Adipocyte (in vitro differentiated cells): Measurements from ENCODE around the gene PRF1.
"Not testable (repeated sequence)": the region's sequence is repeated elsewhere in the genome, so short reads cannot be mapped to it uniquely, and the experiment has no call there.

Source experiments
- DNase-seq: peaks from one replicate; pipeline ENCODE4 v3.0.0-alpha.2; 2015; ENCODE audit warnings: low read depth
- H3K27me3 ChIP-seq: replicated peaks from 2 replicates; pipeline ENCODE4 v1.7.0; 2013; ENCODE audit warnings: mild to moderate bottlenecking, low read length, moderate library complexity; ENCODE audit not compliant: control insufficient read depth, insufficient read depth
- H3K36me3 ChIP-seq: 2 replicates; pipeline ENCODE4 v1.7.0; 2013; ENCODE audit warnings: low read length, mild to moderate bottlenecking, moderate library complexity; ENCODE audit not compliant: control insufficient read depth, insufficient read depth, severe bottlenecking
- H3K4me1 ChIP-seq: 2 replicates; pipeline ENCODE4 v1.7.0; 2013; ENCODE audit warnings: mild to moderate bottlenecking, low read length, moderate library complexity; ENCODE audit not compliant: control insufficient read depth, insufficient read depth
- H3K4me3 ChIP-seq: 2 replicates; pipeline ENCODE4 v1.7.0; 2013; ENCODE audit warnings: mild to moderate bottlenecking, low read length, moderate library complexity
- H3K9ac ChIP-seq: 2 replicates; pipeline ENCODE4 v1.7.0; 2013; ENCODE audit warnings: mild to moderate bottlenecking, low read length, moderate library complexity
- H3K9me3 ChIP-seq: 2 replicates; pipeline ENCODE4 v1.7.0; 2013; ENCODE audit warnings: mild to moderate bottlenecking, low read length, moderate library complexity; ENCODE audit not compliant: control insufficient read depth

PRF1 gene

DNA sequence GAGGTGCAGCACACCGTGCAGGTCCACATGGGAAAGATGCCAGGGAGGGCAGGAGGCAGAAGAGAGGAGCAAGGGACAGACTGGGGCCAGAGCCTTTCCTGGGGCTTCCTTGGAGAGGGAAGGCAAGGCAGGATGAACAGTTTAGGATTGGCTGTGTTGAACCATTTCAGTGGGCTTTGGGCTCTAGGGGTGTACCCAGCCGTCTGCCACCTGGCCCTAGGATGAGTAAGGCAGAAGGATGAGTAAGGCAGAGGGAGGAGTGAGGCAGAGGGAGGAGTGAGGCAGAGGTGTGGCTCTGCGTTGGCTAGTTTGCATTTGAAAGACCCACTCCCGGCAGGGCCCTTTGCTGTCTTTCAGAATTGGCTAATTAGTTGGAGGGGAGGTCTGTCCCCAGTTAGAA is 31.5 kb upstream of the PRF1 start:
- Histone ChIP-seq H3K27me3 (no peaks in the 10 kb centered on the region), H3K9ac (no peak overlapping the region), H3K4me3 (no peak overlapping the region), H3K9me3 (peaks cover 6% of the 10 kb centered on the region), H3K36me3 (no peaks in the 10 kb centered on the region), H3K4me1 (no peaks in the 10 kb centered on the region)
- no peak for DNase-seq

GRCh38 chr10:70631735-70632134 is 29.2 kb upstream of the PRF1 start:
- not testable (repeated sequence) for H3K36me3 ChIP-seq, H3K4me3 ChIP-seq, H3K27me3 ChIP-seq, DNase-seq, H3K4me1 ChIP-seq, H3K9ac ChIP-seq
- H3K9me3 ChIP-seq, result peaks cover 19% of the 10 kb centered on the region

- no peaks in the 10 kb centered on the region for H3K27me3 ChIP-seq
- DNase-seq, result no peak
- H3K36me3 ChIP-seq, result no peaks in the 10 kb centered on the region
- no peak overlapping the region for H3K4me3 ChIP-seq
- H3K9ac ChIP-seq, result no peak overlapping the region
- H3K9me3 ChIP-seq, result peaks cover 19% of the 10 kb centered on the region
- H3K4me1 ChIP-seq, result no peaks in the 10 kb centered on the region
Measured at GRCh38 chr10:70629338-70629737, 26.8 kb upstream of the PRF1 start.

- Histone ChIP-seq H3K4me1 (peaks cover 12% of the 10 kb centered on the region), H3K27me3 (no peaks in the 10 kb centered on the region), H3K9ac (no peak overlapping the region), H3K9me3 (peaks cover 19% of the 10 kb centered on the region), H3K36me3 (no peaks in the 10 kb centered on the region), H3K4me3 (no peak overlapping the region)
- no peak for DNase-seq
Measured at GRCh38 chr10:70626056-70626455, 23.5 kb upstream of the PRF1 start.

GRCh38 chr10:70622981-70623844 is 20.7 kb upstream of the PRF1 start:
- DNase-seq, result peak; percentile 73
- Histone ChIP-seq H3K36me3 (no peaks in the 10 kb centered on the region), H3K4me1 (peaks cover 12% of the 10 kb centered on the region), H3K9ac (no peak overlapping the region), H3K27me3 (no peaks in the 10 kb centered on the region), H3K9me3 (peaks cover 30% of the 10 kb centered on the region), H3K4me3 (no peak overlapping the region)

DNA sequence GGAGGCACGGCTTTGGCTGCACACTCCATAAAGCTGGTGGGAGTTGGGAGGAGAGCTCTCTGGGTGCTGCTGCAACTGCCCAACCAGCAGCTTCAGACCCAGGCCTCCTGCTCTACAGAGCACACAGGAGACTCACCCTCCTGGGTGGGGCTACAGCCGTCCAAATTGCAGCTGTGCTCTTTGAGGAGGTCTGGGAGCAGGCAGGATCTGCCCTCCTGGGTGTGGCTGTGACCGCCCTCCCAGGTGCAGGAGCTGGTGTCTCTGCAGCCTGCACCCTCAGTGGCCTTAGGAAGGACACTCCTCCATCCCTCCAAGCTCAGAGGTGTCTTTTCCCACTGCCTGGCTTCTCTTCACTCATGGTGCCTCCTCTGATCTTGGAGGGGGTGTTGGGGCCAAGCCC is 20.0 kb upstream of the PRF1 start:
- no peak overlapping the region for H3K9ac ChIP-seq
- H3K4me3 ChIP-seq, result no peak overlapping the region
- no peaks in the 10 kb centered on the region for H3K36me3 ChIP-seq
- no peaks in the 10 kb centered on the region for H3K27me3 ChIP-seq
- DNase-seq, result no peak
- H3K9me3 ChIP-seq, result peaks cover 25% of the 10 kb centered on the region
- H3K4me1 ChIP-seq, result peaks cover 12% of the 10 kb centered on the region

DNA sequence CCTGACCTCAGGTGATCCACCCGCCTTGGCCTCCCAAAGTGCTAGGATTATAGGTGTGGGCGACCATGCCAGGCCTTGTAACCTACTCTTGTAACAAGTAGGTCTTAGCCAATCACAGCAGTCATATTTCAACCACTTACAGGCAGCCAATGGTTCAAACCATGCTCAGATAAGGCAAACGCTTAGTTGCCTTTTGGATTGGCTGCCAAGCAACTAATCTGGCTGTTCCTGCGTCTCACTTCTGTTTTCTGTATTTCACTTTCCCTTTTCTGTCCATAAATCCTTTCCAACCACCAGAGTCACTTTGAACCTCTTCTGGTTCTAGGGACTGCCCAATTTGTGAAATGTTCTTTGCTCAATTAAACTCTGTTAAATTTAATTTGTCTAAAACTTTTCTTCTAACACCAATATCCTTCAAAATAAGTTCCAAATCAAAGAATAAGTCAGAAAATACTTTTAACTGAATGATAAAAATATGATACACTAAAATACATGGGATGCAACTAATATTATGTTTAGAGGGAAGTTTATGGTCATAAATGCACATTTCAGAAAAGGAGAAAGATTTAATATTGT is 19.1 kb upstream of the PRF1 start:
- H3K27me3 ChIP-seq, result no peaks in the 10 kb centered on the region
- H3K4me3 ChIP-seq, result no peak overlapping the region
- H3K9me3 ChIP-seq, result peaks cover 17% of the 10 kb centered on the region
- H3K36me3 ChIP-seq, result no peaks in the 10 kb centered on the region
- no peak for DNase-seq
- peaks cover 12% of the 10 kb centered on the region for H3K4me1 ChIP-seq
- H3K9ac ChIP-seq, result no peak overlapping the region

DNA sequence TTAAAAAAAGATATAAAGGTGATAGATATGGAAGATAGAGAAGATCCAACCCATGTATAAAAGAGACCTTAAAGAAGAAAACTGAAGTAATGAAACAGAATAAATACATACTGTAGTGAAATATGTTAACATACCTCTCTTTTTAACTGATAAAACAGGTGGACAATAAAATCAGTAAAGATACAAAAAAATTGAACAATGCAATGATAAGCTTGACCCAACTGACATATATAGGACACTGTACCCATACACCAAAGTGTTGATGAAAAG is 17.4 kb upstream of the PRF1 start:
- no peak for DNase-seq
- H3K27me3 ChIP-seq, result no peaks in the 10 kb centered on the region
- no peaks in the 10 kb centered on the region for H3K36me3 ChIP-seq
- H3K9me3 ChIP-seq, result peaks cover 17% of the 10 kb centered on the region
- H3K4me3 ChIP-seq, result no peak overlapping the region
- H3K4me1 ChIP-seq, result peaks cover 12% of the 10 kb centered on the region
- no peak overlapping the region for H3K9ac ChIP-seq

- Histone ChIP-seq H3K9ac (no peak overlapping the region), H3K36me3 (no peaks in the 10 kb centered on the region), H3K9me3 (peaks cover 17% of the 10 kb centered on the region), H3K4me3 (no peak overlapping the region), H3K27me3 (no peaks in the 10 kb centered on the region), H3K4me1 (peaks cover 12% of the 10 kb centered on the region)
- DNase-seq, result peak; percentile 40
Measured at GRCh38 chr10:70619271-70620019, 16.9 kb upstream of the PRF1 start.

GRCh38 chr10:70618663-70619062 is 16.1 kb upstream of the PRF1 start:
- DNase-seq, result no peak
- Histone ChIP-seq H3K9ac (no peak overlapping the region), H3K27me3 (no peaks in the 10 kb centered on the region), H3K4me1 (peaks cover 6% of the 10 kb centered on the region), H3K9me3 (peaks cover 17% of the 10 kb centered on the region), H3K4me3 (no peak overlapping the region), H3K36me3 (no peaks in the 10 kb centered on the region)

DNA sequence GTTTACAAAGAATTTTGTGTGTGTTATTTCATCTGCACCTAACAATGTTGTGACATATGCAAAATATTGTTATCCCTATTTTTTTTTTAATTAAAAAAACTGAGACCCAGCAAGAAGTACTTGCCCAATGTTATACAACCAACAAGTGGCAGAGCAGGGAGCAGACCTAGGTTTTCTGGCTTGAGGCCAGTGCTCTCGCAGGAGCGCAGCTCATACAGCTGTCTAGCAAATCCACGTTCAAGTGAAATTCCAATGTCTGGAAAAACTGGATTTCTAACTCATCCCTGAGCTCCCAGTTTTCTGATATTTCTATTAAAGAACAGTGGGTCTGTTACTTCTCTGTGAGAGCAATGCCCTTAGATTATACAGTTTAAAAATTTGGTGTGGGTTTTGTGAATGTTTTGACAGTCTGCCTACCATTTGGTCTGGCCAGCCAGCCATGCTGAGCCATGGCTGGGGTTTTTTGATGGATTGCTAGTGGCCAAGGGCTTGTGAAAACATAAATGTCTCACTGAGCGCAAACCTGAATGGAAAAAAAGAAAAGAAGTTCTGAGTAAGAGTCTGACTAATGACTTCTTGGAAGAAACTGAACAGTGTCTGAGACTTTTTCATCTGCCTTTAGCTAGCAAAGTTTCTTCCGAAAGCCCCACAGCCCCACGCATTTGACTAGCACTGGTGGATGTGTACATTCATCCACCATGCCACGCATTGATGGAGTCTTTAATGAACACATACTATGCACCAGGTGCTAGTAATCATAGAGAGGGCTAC is 15.4 kb upstream of the PRF1 start:
- Histone ChIP-seq H3K9me3 (peaks cover 17% of the 10 kb centered on the region), H3K9ac (no peak overlapping the region), H3K27me3 (no peaks in the 10 kb centered on the region), H3K4me1 (no peaks in the 10 kb centered on the region), H3K4me3 (no peak overlapping the region), H3K36me3 (no peaks in the 10 kb centered on the region)
- no peak for DNase-seq
